ENCODE data around the gene PTPN11.

DNA sequence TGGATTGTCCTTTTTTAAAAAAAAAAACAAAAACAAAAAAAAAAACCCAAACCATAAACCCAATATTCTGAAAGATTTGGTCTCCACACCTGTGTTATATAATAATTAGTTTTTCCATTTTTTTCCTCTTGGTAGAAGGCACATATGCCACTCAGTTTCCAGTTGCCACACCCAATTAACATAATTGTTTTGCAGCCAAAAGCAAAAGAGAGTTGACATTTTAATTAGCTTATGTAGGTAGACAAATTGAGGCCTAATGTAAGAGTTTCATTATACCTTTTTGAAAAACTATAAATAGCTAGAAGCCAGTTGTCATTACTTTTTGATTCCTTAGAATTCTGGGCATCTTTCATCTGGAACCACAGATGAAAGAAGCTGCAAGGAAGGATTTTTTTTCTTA lies 21.0 kb downstream of the PTPN11 start:
- TF ChIP-seq, protein P1, sequence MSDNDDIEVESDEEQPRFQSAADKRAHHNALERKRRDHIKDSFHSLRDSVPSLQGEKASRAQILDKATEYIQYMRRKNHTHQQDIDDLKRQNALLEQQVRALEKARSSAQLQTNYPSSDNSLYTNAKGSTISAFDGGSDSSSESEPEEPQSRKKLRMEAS (IDR thresholded peaks at IDR 0.05), result no peak
- TF ChIP-seq NR2F2 (IDR thresholded peaks at IDR 0.05), result no peak
- TF ChIP-seq, protein P2, sequence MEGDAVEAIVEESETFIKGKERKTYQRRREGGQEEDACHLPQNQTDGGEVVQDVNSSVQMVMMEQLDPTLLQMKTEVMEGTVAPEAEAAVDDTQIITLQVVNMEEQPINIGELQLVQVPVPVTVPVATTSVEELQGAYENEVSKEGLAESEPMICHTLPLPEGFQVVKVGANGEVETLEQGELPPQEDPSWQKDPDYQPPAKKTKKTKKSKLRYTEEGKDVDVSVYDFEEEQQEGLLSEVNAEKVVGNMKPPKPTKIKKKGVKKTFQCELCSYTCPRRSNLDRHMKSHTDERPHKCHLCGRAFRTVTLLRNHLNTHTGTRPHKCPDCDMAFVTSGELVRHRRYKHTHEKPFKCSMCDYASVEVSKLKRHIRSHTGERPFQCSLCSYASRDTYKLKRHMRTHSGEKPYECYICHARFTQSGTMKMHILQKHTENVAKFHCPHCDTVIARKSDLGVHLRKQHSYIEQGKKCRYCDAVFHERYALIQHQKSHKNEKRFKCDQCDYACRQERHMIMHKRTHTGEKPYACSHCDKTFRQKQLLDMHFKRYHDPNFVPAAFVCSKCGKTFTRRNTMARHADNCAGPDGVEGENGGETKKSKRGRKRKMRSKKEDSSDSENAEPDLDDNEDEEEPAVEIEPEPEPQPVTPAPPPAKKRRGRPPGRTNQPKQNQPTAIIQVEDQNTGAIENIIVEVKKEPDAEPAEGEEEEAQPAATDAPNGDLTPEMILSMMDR (IDR thresholded peaks at IDR 0.05; ENCODE audit: low read depth, low read length, missing input control), result no peak
- TF ChIP-seq, protein P3, sequence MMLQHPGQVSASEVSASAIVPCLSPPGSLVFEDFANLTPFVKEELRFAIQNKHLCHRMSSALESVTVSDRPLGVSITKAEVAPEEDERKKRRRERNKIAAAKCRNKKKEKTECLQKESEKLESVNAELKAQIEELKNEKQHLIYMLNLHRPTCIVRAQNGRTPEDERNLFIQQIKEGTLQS (IDR thresholded peaks at IDR 0.05), result no peak
- no peak for TF ChIP-seq JUND (IDR thresholded peaks at IDR 0.05)
- no peak for TF ChIP-seq TAF1 (conservative IDR thresholded peaks at IDR 0.05)
- TF ChIP-seq, protein P4, sequence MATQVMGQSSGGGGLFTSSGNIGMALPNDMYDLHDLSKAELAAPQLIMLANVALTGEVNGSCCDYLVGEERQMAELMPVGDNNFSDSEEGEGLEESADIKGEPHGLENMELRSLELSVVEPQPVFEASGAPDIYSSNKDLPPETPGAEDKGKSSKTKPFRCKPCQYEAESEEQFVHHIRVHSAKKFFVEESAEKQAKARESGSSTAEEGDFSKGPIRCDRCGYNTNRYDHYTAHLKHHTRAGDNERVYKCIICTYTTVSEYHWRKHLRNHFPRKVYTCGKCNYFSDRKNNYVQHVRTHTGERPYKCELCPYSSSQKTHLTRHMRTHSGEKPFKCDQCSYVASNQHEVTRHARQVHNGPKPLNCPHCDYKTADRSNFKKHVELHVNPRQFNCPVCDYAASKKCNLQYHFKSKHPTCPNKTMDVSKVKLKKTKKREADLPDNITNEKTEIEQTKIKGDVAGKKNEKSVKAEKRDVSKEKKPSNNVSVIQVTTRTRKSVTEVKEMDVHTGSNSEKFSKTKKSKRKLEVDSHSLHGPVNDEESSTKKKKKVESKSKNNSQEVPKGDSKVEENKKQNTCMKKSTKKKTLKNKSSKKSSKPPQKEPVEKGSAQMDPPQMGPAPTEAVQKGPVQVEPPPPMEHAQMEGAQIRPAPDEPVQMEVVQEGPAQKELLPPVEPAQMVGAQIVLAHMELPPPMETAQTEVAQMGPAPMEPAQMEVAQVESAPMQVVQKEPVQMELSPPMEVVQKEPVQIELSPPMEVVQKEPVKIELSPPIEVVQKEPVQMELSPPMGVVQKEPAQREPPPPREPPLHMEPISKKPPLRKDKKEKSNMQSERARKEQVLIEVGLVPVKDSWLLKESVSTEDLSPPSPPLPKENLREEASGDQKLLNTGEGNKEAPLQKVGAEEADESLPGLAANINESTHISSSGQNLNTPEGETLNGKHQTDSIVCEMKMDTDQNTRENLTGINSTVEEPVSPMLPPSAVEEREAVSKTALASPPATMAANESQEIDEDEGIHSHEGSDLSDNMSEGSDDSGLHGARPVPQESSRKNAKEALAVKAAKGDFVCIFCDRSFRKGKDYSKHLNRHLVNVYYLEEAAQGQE (IDR thresholded peaks at IDR 0.05), result no peak
- TF ChIP-seq GABPA (IDR thresholded peaks at IDR 0.05 in 1 of 2, conservative IDR thresholded peaks at IDR 0.05 in 1 of 2), result no peak
- no peak for TF ChIP-seq EGR1 (IDR thresholded peaks at IDR 0.05; ENCODE audit: low read depth in 2 of 2)
- TF ChIP-seq YY1 (IDR thresholded peaks at IDR 0.05), result no peak
- TF ChIP-seq RAD21 (IDR thresholded peaks at IDR 0.05), result no peak
- TF ChIP-seq, protein P5, sequence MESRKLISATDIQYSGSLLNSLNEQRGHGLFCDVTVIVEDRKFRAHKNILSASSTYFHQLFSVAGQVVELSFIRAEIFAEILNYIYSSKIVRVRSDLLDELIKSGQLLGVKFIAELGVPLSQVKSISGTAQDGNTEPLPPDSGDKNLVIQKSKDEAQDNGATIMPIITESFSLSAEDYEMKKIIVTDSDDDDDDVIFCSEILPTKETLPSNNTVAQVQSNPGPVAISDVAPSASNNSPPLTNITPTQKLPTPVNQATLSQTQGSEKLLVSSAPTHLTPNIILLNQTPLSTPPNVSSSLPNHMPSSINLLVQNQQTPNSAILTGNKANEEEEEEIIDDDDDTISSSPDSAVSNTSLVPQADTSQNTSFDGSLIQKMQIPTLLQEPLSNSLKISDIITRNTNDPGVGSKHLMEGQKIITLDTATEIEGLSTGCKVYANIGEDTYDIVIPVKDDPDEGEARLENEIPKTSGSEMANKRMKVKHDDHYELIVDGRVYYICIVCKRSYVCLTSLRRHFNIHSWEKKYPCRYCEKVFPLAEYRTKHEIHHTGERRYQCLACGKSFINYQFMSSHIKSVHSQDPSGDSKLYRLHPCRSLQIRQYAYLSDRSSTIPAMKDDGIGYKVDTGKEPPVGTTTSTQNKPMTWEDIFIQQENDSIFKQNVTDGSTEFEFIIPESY (IDR thresholded peaks at IDR 0.05), result no peak
- TF ChIP-seq SP1 (IDR thresholded peaks at IDR 0.05), result no peak

All from liver (tissue), 3 donors.